ENCODE measurements around the gene TPM3. TPM values are rescaled to one million over a fixed set of nuclear protein-coding genes. Genes with fewer than 3 reads are reported as not detected.
A peak's percentile ranks its signal among the peaks of the same experiment; 100 is the strongest.
"Not testable (repeated sequence)": the region's sequence is repeated elsewhere in the genome, so short reads cannot be mapped to it uniquely, and the experiment has no call there.

The TPM3 gene
- total RNA-seq, 1 experiment from 2014 or later, result 847 TPM

DNA sequence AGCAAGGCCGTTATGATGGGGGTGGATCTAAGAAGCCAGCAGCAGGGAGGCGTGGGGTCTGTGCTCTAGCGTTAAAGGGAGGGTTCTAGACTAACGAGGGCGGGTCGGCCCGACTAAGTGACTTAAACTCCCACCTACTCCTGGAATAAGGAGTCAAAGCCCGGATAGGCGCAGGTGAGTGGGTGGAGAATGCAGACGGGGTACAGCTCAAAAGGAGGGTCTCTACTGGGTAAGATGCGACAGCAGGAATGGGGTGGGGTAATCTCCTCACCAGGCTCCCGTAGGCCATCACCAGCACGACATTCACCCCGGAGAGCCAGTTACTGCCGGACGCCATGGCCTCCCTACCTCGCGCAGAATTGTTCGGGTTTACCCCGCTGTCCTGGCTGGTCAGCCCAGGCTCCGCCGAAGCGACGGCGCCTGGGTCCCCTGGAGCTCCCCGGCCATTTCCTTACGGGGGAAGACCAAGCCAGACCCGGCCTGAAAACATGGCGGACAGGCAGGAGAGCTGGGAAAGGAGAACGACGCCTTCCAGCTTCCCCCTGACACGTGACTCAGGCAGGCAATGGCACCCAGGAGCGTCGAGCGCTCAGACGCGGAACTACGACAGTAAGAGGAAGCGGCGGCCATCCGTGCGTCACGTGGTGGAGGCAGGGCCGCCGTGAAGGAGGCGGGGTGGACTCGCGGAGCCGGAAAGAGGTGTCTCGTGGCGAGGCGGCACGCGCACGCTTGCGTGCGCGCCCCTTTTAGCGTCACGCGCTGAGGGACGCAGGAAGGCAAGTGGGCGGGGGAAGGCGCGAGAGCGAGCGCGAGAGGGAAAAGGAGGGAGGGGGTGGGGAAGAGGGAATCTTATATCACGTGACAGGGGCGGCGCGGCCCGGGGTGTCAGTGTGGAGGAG lies 28.4 kb upstream of the TPM3 start, which contains the start of gene UBAP2L:
Gene UBAP2L (plus strand): TSS at position 885 of the 899 bp plus-strand sequence. CDS start 4,169 bp downstream, outside the sequence.
- H3K36me3 ChIP-seq, result peaks cover 56% of the 10 kb centered on the region
- peak within 1 kb of the TSS; percentile 70 for H3K4me3 ChIP-seq
- H3K27me3 ChIP-seq (replicated peaks), result no peaks in the 10 kb centered on the region
- no peaks in the 10 kb centered on the region for H3K9me3 ChIP-seq (replicated peaks)
- peak within 1 kb of the TSS; percentile 94 for H3K27ac ChIP-seq
- DNase-seq (ENCODE audit: low read depth in 1 of 2, low spot score in 2 of 2), result peak; percentile 99
- peaks cover 22% of the 10 kb centered on the region for H3K4me1 ChIP-seq (replicated peaks)

GRCh38 chr1:154219541-154219940 lies 27.6 kb upstream of the TPM3 start:
- Histone ChIP-seq H3K9me3 (replicated peaks) (no peaks in the 10 kb centered on the region), H3K27me3 (replicated peaks) (no peaks in the 10 kb centered on the region), H3K4me1 (replicated peaks) (peaks cover 22% of the 10 kb centered on the region), H3K36me3 (peaks cover 61% of the 10 kb centered on the region), H3K4me3 (peak overlapping the region; percentile 70), H3K27ac (peak overlapping the region; percentile 94; the same call in 1 of the 2 replicates)
- DNase-seq (ENCODE audit: low read depth in 1 of 2, low spot score in 2 of 2), result peak in 1 of 2 experiments; percentile 35

DNA sequence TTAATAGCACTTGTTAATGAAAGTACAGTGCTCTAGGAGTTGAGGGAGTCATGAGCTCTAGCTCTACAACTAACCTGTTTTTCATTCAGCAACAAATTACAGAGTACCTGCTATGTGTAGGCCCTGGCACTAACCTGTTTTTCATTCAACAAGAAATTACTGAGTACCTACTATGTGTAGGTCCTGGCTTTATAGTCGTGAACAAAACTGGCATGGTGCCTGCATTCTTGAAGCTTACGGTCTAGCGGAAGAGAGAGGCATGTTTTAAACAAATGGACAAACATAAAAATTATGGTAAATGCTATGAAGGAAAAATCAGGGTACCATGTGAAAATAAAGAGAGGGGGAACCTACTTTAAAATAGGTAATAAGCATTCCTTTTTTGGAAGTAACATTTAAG lies 26.6 kb upstream of the TPM3 start:
- H3K4me3 ChIP-seq, result no peak overlapping the region
- H3K9me3 ChIP-seq (replicated peaks), result no peaks in the 10 kb centered on the region
- H3K27ac ChIP-seq, result no peak overlapping the region
- no peaks in the 10 kb centered on the region for H3K27me3 ChIP-seq (replicated peaks)
- H3K4me1 ChIP-seq (replicated peaks), result peaks cover 26% of the 10 kb centered on the region
- DNase-seq (ENCODE audit: low read depth in 1 of 2, low spot score in 2 of 2), result no peak
- H3K36me3 ChIP-seq, result peaks cover 66% of the 10 kb centered on the region

GRCh38 chr1:154213274-154213673 lies 21.4 kb upstream of the TPM3 start:
- no peak for DNase-seq (ENCODE audit: low read depth in 1 of 2, low spot score in 2 of 2)
- Histone ChIP-seq H3K4me1 (replicated peaks) (peaks cover 11% of the 10 kb centered on the region), H3K27me3 (replicated peaks) (no peaks in the 10 kb centered on the region), H3K4me3 (no peak overlapping the region), H3K36me3 (peaks cover 87% of the 10 kb centered on the region), H3K27ac (no peak overlapping the region), H3K9me3 (replicated peaks) (no peaks in the 10 kb centered on the region)

DNA sequence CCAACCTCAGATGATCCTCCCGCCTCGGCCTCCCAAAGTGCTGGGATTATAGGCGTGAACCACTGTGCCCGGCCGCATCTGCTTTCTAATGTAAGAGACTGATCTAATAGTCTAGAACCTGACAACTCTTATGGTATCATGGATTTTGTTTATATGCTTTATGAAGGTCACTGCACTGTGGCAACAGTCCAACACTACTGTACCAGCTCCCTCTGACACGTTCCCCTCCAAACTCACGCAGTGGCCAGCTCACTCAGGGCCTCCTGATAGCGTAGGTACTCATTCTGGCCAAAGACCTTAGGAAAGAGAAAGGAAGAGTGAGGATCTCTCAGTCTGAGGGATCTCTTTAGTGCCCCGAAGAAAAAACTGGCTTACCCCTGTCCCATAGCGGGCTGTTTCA lies 20.2 kb upstream of the TPM3 start:
- H3K4me1 ChIP-seq (replicated peaks), result peaks cover 11% of the 10 kb centered on the region
- DNase-seq (ENCODE audit: low read depth in 1 of 2, low spot score in 2 of 2), result no peak
- H3K36me3 ChIP-seq, result peaks cover 85% of the 10 kb centered on the region
- H3K9me3 ChIP-seq (replicated peaks), result no peaks in the 10 kb centered on the region
- H3K27me3 ChIP-seq (replicated peaks), result no peaks in the 10 kb centered on the region
- no peak overlapping the region for H3K27ac ChIP-seq
- no peak overlapping the region for H3K4me3 ChIP-seq

- no peaks in the 10 kb centered on the region for H3K27me3 ChIP-seq (replicated peaks)
- H3K27ac ChIP-seq, result no peak overlapping the region
- peaks cover 77% of the 10 kb centered on the region for H3K36me3 ChIP-seq
- no peak for DNase-seq (ENCODE audit: low read depth in 1 of 2, low spot score in 2 of 2)
- H3K9me3 ChIP-seq (replicated peaks), result no peaks in the 10 kb centered on the region
- no peak overlapping the region for H3K4me3 ChIP-seq
- H3K4me1 ChIP-seq (replicated peaks), result peaks cover 9% of the 10 kb centered on the region
Measured at GRCh38 chr1:154208677-154209388, 16.9 kb upstream of the TPM3 start.

- H3K4me3 ChIP-seq, result no peak overlapping the region
- H3K9me3 ChIP-seq (replicated peaks), result no peaks in the 10 kb centered on the region
- no peaks in the 10 kb centered on the region for H3K4me1 ChIP-seq (replicated peaks)
- H3K27me3 ChIP-seq (replicated peaks), result no peaks in the 10 kb centered on the region
- no peak for DNase-seq (ENCODE audit: low read depth in 1 of 2, low spot score in 2 of 2)
- peaks cover 61% of the 10 kb centered on the region for H3K36me3 ChIP-seq
- no peak overlapping the region for H3K27ac ChIP-seq
Measured at GRCh38 chr1:154207262-154207661, 15.4 kb upstream of the TPM3 start.

- Histone ChIP-seq H3K36me3 (peaks cover 51% of the 10 kb centered on the region), H3K27ac (no peak within 1 kb of the TSS), H3K27me3 (replicated peaks) (no peaks in the 10 kb centered on the region), H3K4me3 (no peak within 1 kb of the TSS), H3K4me1 (replicated peaks) (no peaks in the 10 kb centered on the region), H3K9me3 (replicated peaks) (no peaks in the 10 kb centered on the region)
- DNase-seq (ENCODE audit: low read depth in 1 of 2, low spot score in 2 of 2), result no peak
Measured at GRCh38 chr1:154206196-154206595, 14.3 kb upstream of the TPM3 start, which contains the start of gene CFAP141. TSS of gene CFAP141 (minus strand) at chr1:154206333. CDS start at chr1:154206307, 26 bp downstream.

- H3K27me3 ChIP-seq (replicated peaks); DNase-seq (ENCODE audit: low read depth in 1 of 2, low spot score in 2 of 2); H3K27ac ChIP-seq; H3K9me3 ChIP-seq (replicated peaks); H3K4me3 ChIP-seq; H3K4me1 ChIP-seq (replicated peaks): not testable (repeated sequence)
- H3K36me3 ChIP-seq, result peaks cover 50% of the 10 kb centered on the region
Measured at GRCh38 chr1:154205778-154206177, 13.9 kb upstream of the TPM3 start.

DNA sequence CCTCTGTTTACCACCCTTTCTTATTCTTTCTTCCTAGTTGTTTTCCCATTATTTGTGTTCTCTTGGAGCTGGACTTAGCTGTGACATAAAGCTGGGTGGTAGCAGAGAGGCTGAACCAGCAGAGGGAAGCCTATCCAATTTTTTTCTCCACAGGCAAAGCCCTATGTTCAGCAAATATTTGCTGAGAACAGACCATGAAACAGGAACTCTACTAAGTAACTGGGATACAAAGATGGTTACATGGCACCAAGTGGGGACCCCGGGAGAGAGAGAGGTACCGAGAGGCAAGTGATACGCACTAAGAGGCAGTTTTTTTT lies 7.6 kb upstream of the TPM3 start:
- Histone ChIP-seq H3K9me3 (replicated peaks) (no peaks in the 10 kb centered on the region), H3K36me3 (no peaks in the 10 kb centered on the region), H3K27ac (no peak overlapping the region), H3K4me3 (no peak overlapping the region), H3K27me3 (replicated peaks) (no peaks in the 10 kb centered on the region), H3K4me1 (replicated peaks) (peaks cover 10% of the 10 kb centered on the region)
- DNase-seq (ENCODE audit: low read depth in 1 of 2, low spot score in 2 of 2), result no peak

GRCh38 chr1:154198756-154199562 lies 7.1 kb upstream of the TPM3 start:
- H3K4me1 ChIP-seq (replicated peaks), result peaks cover 10% of the 10 kb centered on the region
- H3K4me3 ChIP-seq, result no peak overlapping the region
- DNase-seq (ENCODE audit: low read depth in 1 of 2, low spot score in 2 of 2), result peak; percentile 55 to 70
- no peaks in the 10 kb centered on the region for H3K9me3 ChIP-seq (replicated peaks)
- no peaks in the 10 kb centered on the region for H3K36me3 ChIP-seq
- no peaks in the 10 kb centered on the region for H3K27me3 ChIP-seq (replicated peaks)
- no peak overlapping the region for H3K27ac ChIP-seq

DNA sequence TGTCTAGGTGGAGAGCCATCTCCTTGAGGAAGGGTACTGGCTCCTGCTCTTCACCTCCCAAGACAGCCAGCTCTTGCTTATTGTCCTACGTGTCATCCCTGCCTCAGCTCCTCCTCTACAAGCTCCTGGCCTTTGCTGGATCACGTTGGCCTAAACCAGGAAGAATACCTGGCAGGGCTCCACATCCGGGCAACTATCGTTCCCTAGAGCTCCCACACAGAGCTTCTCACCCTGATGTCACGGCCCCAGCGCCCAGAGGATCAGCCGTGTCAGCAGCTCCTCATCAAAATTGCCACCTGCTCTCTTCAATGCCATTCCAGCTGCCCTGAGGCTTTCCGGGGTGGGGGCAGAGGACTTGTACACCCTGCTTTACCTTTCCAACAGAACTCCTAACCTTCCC lies 1.9 kb upstream of the TPM3 start:
- Histone ChIP-seq H3K27ac (no peak overlapping the region), H3K4me3 (no peak overlapping the region), H3K27me3 (replicated peaks) (no peaks in the 10 kb centered on the region), H3K4me1 (replicated peaks) (peaks cover 29% of the 10 kb centered on the region), H3K9me3 (replicated peaks) (no peaks in the 10 kb centered on the region), H3K36me3 (no peaks in the 10 kb centered on the region)
- no peak for DNase-seq (ENCODE audit: low read depth in 1 of 2, low spot score in 2 of 2)

GRCh38 chr1:154192476-154192875 lies 576 bp upstream of the TPM3 start:
- Histone ChIP-seq H3K4me1 (replicated peaks) (peaks cover 27% of the 10 kb centered on the region), H3K4me3 (no peak overlapping the region), H3K27me3 (replicated peaks) (no peaks in the 10 kb centered on the region), H3K9me3 (replicated peaks) (no peaks in the 10 kb centered on the region), H3K27ac (no peak overlapping the region), H3K36me3 (no peaks in the 10 kb centered on the region)
- DNase-seq (ENCODE audit: low read depth in 1 of 2, low spot score in 2 of 2), result no peak
